Gastrocnemius medialis (tissue), 4 donors: ENCODE data around the gene PDE4B. TPM values are rescaled to one million over a fixed set of nuclear protein-coding genes. Genes with fewer than 3 reads are reported as not detected.

Source experiments
- ATAC-seq, 2 donors: fragments of 150-250 bp; one replicate each; pipeline ENCODE4 v1.9.1; 2016
- DNase-seq, 2 donors: peaks; one replicate each; pipeline ENCODE4 v3.0.0-alpha.2; 2019
- H3K27ac ChIP-seq, 4 donors: fragments of 200-600 bp; sonication (generic); 1 replicate in 1 of 4; 2 replicates in 3 of 4; pipeline ENCODE4 v1.5.1; 2016 to 2018; ENCODE audit warnings: mild to moderate bottlenecking in 2 of 4, moderate library complexity in 1 of 4
- H3K27me3 ChIP-seq, 3 donors: fragments of 200-600 bp; sonication (generic) in 2 of 3; 1 replicate in 1 of 3; 2 replicates in 2 of 3; pipeline versions ENCODE4 v1.5.1 to v1.6.0; 2016 to 2019; ENCODE audit warnings: mild to moderate bottlenecking in 1 of 3, moderate library complexity in 1 of 3
- H3K36me3 ChIP-seq, 2 donors: fragments of 200-600 bp; sonication (generic) in 1 of 2; one replicate each; pipeline ENCODE4 v1.5.1; 2017 to 2018
- H3K4me1 ChIP-seq, 2 donors: fragments of 200-600 bp; sonication (generic) in 1 of 2; one replicate each; pipeline ENCODE4 v1.5.1; 2016 to 2017; ENCODE audit warnings: mild to moderate bottlenecking in 2 of 2
- H3K4me3 ChIP-seq, 4 donors: fragments of 200-600 bp; sonication (generic) in 3 of 4; 1 replicate in 1 of 4; 2 replicates in 3 of 4; pipeline ENCODE4 v1.5.1; 2016 to 2019; ENCODE audit warnings: mild to moderate bottlenecking in 2 of 4
- H3K9me3 ChIP-seq, 3 donors: fragments of 200-600 bp; sonication (generic) in 2 of 3; 1 replicate in 1 of 3; 2 replicates in 2 of 3; pipeline ENCODE4 v1.5.1; 2016 to 2019
- POLR2A ChIP-seq, 2 donors: fragments of 450-650 bp; IDR thresholded peaks; one replicate each; pipeline ENCODE4 v1.6.1; 2017; ENCODE audit warnings: antibody characterized with exemption in 2 of 2, mild to moderate bottlenecking in 2 of 2, moderate library complexity in 2 of 2
- in situ Hi-C, 4 donors: fragments of 200-750 bp; cut with MboI; loops; one replicate each; pipeline versions ENCODE4 v1.15.0 to v1.8.0; 2017; ENCODE audit warnings: low sequenced_read_pairs in 4 of 4
- intact Hi-C: fragments of 100-400 bp; cut with DNase I; formaldehyde crosslinking; loops from one replicate; pipeline ENCODE4 v1.15.1; 2023; ENCODE audit warnings: low total_unique reads
- total RNA-seq, 4 donors: library from RNA; depleted of rRNA; stranded (reverse); fragments of >200 nt; gene quantifications; one replicate each; pipeline versions ENCODE4 v1.1.0 to v1.2.3, GENCODE V29; 2016
- TF ChIP-seq, protein P1 (sequence below), 5 experiments: fragments of 450-650 bp in 3 of 5; fragments of 200-600 bp in 2 of 5; sonication (generic) in 2 of 5; IDR thresholded peaks in 4 of 5; conservative IDR thresholded peaks in 1 of 5; 1 replicate in 4 of 5; 2 replicates in 1 of 5; pipeline ENCODE4 v1.5.1; 2016 to 2019; ENCODE audit warnings: antibody characterized with exemption in 5 of 5, mild to moderate bottlenecking in 3 of 5, moderate library complexity in 3 of 5

The PDE4B gene
- total RNA-seq, 4 donors from 2014 or later: 4.5 to 8.5 (median 7.9) TPM

DNA sequence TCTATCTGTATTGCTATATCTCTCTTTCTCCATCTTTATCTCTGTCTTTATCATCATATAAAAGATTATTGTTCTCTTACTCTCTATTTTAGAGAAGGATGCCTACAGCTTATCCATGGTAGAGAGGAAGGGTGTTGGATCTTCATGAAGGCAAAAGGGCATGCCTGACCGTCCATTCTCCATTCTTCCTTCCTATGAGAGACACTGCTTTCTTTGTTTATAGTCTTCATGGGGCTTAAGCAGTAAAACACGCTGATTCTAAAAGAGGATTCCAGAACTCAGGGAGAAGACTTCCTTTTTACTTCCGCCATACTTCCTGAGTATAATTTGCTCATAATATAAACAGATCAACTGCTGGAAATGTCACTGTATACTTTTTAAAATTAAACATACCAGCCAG lies 44.0 kb downstream of the PDE4B start:
- no peaks in the 10 kb centered on the region for H3K27me3 ChIP-seq
- no peak for ATAC-seq
- no peak overlapping the region for H3K27ac ChIP-seq
- no peaks in the 10 kb centered on the region for H3K36me3 ChIP-seq
- intact Hi-C loops: no loop called here
- no peak for DNase-seq
- no peaks in the 10 kb centered on the region for H3K4me1 ChIP-seq
- no peak overlapping the region for H3K4me3 ChIP-seq
- TF ChIP-seq POLR2A (IDR thresholded peaks at IDR 0.05): no peak
- TF ChIP-seq, protein P1, sequence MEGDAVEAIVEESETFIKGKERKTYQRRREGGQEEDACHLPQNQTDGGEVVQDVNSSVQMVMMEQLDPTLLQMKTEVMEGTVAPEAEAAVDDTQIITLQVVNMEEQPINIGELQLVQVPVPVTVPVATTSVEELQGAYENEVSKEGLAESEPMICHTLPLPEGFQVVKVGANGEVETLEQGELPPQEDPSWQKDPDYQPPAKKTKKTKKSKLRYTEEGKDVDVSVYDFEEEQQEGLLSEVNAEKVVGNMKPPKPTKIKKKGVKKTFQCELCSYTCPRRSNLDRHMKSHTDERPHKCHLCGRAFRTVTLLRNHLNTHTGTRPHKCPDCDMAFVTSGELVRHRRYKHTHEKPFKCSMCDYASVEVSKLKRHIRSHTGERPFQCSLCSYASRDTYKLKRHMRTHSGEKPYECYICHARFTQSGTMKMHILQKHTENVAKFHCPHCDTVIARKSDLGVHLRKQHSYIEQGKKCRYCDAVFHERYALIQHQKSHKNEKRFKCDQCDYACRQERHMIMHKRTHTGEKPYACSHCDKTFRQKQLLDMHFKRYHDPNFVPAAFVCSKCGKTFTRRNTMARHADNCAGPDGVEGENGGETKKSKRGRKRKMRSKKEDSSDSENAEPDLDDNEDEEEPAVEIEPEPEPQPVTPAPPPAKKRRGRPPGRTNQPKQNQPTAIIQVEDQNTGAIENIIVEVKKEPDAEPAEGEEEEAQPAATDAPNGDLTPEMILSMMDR (IDR thresholded peaks at IDR 0.05 in 4 of 5, conservative IDR thresholded peaks at IDR 0.05 in 1 of 5): no peak
- H3K9me3 ChIP-seq: no peaks in the 10 kb centered on the region
- in situ Hi-C loops: no loop called here

DNA sequence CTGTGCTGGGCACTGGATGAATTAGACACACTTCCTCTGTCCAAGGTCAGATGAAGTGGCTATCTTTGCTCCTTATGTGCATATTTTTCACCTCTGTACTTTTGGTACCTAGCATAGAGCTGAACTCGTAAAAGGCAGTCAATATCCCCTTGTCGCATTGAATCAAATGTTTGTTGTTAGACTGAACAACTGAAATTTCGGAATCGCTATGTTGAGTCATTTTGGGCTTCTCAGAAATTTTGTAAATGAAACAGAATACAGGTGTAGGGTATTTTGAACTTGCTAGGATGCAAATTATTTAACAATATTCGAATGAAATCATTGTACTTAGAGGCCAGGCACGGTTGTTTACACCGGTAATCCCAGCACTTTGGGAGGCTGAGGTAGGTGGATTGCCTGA lies 48.0 kb downstream of the PDE4B start:
- Histone ChIP-seq H3K36me3 (no peaks in the 10 kb centered on the region), H3K27ac (no peak overlapping the region), H3K9me3 (no peaks in the 10 kb centered on the region), H3K4me3 (no peak overlapping the region), H3K27me3 (no peaks in the 10 kb centered on the region), H3K4me1 (no peaks in the 10 kb centered on the region)
- TF ChIP-seq, protein P1 (IDR thresholded peaks at IDR 0.05 in 4 of 5, conservative IDR thresholded peaks at IDR 0.05 in 1 of 5): no peak
- no peak for TF ChIP-seq POLR2A (IDR thresholded peaks at IDR 0.05)
- DNase-seq (no peak), ATAC-seq (no peak)
- in situ Hi-C loops (no loop called here), intact Hi-C loops (no loop called here)

DNA sequence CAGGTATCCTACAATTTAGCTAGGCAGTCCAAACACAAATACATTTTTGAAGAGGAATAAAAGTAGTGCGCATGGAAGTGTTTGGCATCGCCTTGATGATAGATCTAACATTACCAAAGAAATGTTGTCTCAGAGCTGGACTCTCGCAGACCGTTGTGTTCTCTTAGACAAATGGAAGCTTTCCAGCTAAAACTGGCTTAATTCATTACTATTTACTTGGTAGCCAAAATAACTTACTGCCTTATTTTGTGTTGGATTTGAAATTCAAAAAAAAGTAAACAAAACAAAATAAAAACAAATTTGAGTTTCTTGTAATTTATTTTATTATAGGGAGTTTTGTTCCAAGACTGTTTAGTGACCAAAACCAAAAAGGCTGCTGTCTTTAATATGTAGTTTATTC lies 51.6 kb downstream of the PDE4B start:
- intact Hi-C loops: no loop called here
- Histone ChIP-seq H3K9me3 (no peaks in the 10 kb centered on the region), H3K4me1 (no peaks in the 10 kb centered on the region), H3K4me3 (no peak overlapping the region), H3K27ac (no peak overlapping the region), H3K27me3 (no peaks in the 10 kb centered on the region), H3K36me3 (no peaks in the 10 kb centered on the region)
- ATAC-seq: no peak
- in situ Hi-C loops: no loop called here
- no peak for DNase-seq
- TF ChIP-seq, protein P1 (IDR thresholded peaks at IDR 0.05 in 4 of 5, conservative IDR thresholded peaks at IDR 0.05 in 1 of 5): no peak
- no peak for TF ChIP-seq POLR2A (IDR thresholded peaks at IDR 0.05)

DNA sequence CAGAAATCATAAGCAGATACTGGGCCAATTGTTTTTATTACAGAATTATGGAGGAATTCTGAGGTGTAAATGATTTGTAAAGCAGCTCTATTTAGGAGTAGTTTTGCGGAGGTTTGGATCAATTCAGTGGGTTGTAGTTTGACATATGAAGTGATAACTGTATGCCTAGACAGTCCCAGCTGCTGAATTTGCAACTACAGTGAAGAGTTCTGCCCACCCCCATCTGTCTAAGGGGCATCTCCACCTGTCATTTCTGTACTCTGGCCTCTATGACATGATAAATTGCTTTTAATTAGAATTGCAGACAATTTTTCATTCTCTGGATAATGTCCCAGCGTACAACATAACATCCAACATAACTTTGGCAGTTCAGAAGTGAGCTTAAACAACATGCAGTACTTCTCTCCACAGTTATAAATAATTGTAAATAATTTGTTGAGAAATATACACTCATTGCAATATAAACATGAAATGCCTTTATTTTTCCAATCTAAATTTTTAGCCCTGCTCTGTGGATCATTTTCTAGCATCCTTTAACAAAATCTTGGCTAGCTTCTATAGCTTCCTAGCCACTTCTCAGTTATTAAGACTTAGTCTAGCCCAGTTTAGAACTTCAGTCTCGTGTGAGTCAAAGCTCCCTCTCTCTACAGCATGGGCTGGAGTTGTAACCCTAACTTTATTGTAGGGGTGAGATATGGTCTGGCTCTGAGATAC lies 52.3 kb downstream of the PDE4B start:
- intact Hi-C loops: no loop called here
- in situ Hi-C loops: no loop called here
- no peaks in the 10 kb centered on the region for H3K4me1 ChIP-seq
- H3K9me3 ChIP-seq: no peaks in the 10 kb centered on the region
- no peak overlapping the region for H3K27ac ChIP-seq
- no peaks in the 10 kb centered on the region for H3K27me3 ChIP-seq
- DNase-seq: no peak
- TF ChIP-seq POLR2A (IDR thresholded peaks at IDR 0.05): no peak
- TF ChIP-seq, protein P1 (IDR thresholded peaks at IDR 0.05 in 4 of 5, conservative IDR thresholded peaks at IDR 0.05 in 1 of 5): no peak
- no peak for ATAC-seq
- no peak overlapping the region for H3K4me3 ChIP-seq
- H3K36me3 ChIP-seq: no peaks in the 10 kb centered on the region
